OCI-LY3 (cell line): ENCODE results near the gene SERPINE3.

ENCODE experiments used
- H2AFZ ChIP-seq: fragments of 200-600, 300-600 bp; shearing (Covaris generic); 2 replicates; pipeline ENCODE4 v1.6.0; 2014; ENCODE audit warnings: antibody characterized with exemption, low read depth, low read length
- H3K27ac ChIP-seq: fragments of 200-600, 300-600 bp; sonication (generic); 2 replicates; pipeline ENCODE4 v1.5.1; 2014; ENCODE audit warnings: mild to moderate bottlenecking, low read length, moderate library complexity, mixed read lengths
- H3K27me3 ChIP-seq: fragments of 200-600, 300-600 bp; sonication (generic); 2 replicates; pipeline ENCODE4 v1.6.1; 2014; ENCODE audit warnings: low read depth, low read length, mixed read lengths
- H3K36me3 ChIP-seq: fragments of 200-600, 300-600 bp; sonication (generic); replicated peaks from 2 replicates; pipeline ENCODE3; 2014; ENCODE audit warnings: low read depth, low read length, mixed read lengths
- H3K4me1 ChIP-seq: fragments of 300-600, 200-600 bp; sonication (generic); 2 replicates; pipeline ENCODE4 v1.6.1; 2014; ENCODE audit warnings: low read length, mixed read lengths
- H3K4me2 ChIP-seq: fragments of 200-600, 300-600 bp; sonication (generic); 2 replicates; pipeline ENCODE4 v1.6.1; 2014; ENCODE audit warnings: low read length, mixed read lengths
- H3K4me3 ChIP-seq: fragments of 300-600, 200-600 bp; sonication (generic); 2 replicates; pipeline ENCODE4 v1.5.1; 2014; ENCODE audit warnings: antibody characterized with exemption, mild to moderate bottlenecking, low read length, moderate library complexity
- H3K79me2 ChIP-seq: fragments of 300-600, 200-600 bp; shearing (Covaris generic); 2 replicates; pipeline ENCODE4 v1.6.1; 2014; ENCODE audit warnings: mild to moderate bottlenecking, low read length, mixed read lengths
- H3K9ac ChIP-seq: fragments of 300-600, 200-600 bp; shearing (Covaris generic); 2 replicates; pipeline ENCODE4 v1.6.0; 2014; ENCODE audit warnings: mild to moderate bottlenecking, low read length, moderate library complexity
- H3K9me3 ChIP-seq: fragments of 200-600, 300-600 bp; shearing (Covaris generic); 2 replicates; pipeline ENCODE4 v1.6.1; 2014; ENCODE audit warnings: low read length, mixed read lengths; ENCODE audit not compliant: insufficient read depth
- H4K20me1 ChIP-seq: fragments of 200-600, 300-600 bp; sonication (generic); 2 replicates; pipeline ENCODE4 v1.6.1; 2016; ENCODE audit warnings: low read length, mixed read lengths; ENCODE audit not compliant: insufficient read depth
- EZH2phosphoT487 ChIP-seq: fragments of 200-600 bp; shearing (Covaris generic); IDR thresholded peaks from 2 replicates; pipeline ENCODE4 v1.6.1; 2018; ENCODE audit warnings: antibody characterized with exemption, mixed run types, low read depth
- TF ChIP-seq, protein P1 (sequence below): fragments of 200-600, 300-600 bp; sonication (generic); IDR thresholded peaks from 2 replicates; pipeline ENCODE4 v1.5.1; 2014; ENCODE audit warnings: antibody characterized with exemption, low read length, low read depth

Gene SERPINE3

DNA sequence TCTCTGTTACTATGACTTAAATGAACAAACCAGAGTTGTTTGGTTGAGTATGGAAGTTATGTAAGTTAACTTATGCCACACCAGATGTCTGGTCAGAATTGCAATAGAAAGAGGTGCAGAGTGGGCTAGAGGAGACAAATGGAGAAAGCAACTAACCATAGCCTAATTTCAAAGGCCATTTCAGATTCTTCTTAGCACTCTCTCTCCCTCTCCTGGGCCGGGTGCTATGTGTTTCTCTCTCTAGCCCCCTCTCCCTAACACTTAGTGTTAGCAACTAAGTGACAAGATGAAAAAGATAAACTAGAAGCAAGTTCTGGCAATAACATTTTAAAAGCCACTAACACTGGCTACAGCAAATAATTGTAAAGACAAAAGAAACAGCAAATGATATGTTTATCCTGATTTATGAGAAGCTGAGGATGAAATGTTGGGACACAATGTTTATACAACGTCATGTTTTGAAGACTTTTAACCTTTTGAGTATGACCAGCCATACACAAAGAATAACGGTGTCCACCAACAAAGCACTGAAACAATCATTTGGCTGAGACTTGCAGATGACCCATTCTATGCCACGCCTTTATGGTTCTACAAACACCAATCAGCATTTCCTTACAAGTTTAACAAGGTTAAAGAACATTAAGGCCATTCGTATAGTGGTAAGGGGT lies 18.6 kb downstream of the SERPINE3 start:
- no peaks in the 10 kb centered on the region for H3K9me3 ChIP-seq
- H3K27ac ChIP-seq = no peak overlapping the region
- no peaks in the 10 kb centered on the region for H3K27me3 ChIP-seq
- H3K79me2 ChIP-seq = no peaks in the 10 kb centered on the region
- H3K4me2 ChIP-seq = no peak overlapping the region
- H3K36me3 ChIP-seq = peaks cover 55% of the 10 kb centered on the region
- H2AFZ ChIP-seq = no peak overlapping the region
- peaks cover 4% of the 10 kb centered on the region; the same call in 1 of the 2 replicates for H4K20me1 ChIP-seq
- H3K4me3 ChIP-seq = no peak overlapping the region
- H3K9ac ChIP-seq = no peak overlapping the region
- no peaks in the 10 kb centered on the region for H3K4me1 ChIP-seq
- TF ChIP-seq, protein P1, sequence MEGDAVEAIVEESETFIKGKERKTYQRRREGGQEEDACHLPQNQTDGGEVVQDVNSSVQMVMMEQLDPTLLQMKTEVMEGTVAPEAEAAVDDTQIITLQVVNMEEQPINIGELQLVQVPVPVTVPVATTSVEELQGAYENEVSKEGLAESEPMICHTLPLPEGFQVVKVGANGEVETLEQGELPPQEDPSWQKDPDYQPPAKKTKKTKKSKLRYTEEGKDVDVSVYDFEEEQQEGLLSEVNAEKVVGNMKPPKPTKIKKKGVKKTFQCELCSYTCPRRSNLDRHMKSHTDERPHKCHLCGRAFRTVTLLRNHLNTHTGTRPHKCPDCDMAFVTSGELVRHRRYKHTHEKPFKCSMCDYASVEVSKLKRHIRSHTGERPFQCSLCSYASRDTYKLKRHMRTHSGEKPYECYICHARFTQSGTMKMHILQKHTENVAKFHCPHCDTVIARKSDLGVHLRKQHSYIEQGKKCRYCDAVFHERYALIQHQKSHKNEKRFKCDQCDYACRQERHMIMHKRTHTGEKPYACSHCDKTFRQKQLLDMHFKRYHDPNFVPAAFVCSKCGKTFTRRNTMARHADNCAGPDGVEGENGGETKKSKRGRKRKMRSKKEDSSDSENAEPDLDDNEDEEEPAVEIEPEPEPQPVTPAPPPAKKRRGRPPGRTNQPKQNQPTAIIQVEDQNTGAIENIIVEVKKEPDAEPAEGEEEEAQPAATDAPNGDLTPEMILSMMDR = no peak
- TF ChIP-seq EZH2phosphoT487 = no peak

DNA sequence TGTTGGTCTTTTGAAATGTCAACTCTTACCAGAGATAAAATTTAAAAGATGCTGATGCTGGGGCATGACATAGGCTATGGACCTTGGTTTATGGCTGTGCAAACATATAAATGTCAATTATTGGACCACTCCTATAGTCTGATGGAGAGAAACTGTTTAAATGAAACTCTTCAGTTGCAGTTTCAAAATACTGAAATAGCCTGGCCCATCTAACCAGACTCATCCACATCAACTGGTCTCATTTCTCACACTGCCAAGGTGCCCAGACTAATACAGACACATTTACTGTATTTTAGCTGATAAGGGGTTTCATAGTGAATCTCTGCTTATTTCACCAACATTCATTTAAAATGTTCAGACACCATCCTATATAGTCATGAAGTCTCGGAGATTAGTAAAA lies 19.9 kb downstream of the SERPINE3 start:
- no peak overlapping the region for H3K4me3 ChIP-seq
- peaks cover 4% of the 10 kb centered on the region; the same call in 1 of the 2 replicates for H4K20me1 ChIP-seq
- no peak overlapping the region for H3K27ac ChIP-seq
- H2AFZ ChIP-seq = no peak overlapping the region
- no peaks in the 10 kb centered on the region for H3K79me2 ChIP-seq
- no peak for TF ChIP-seq EZH2phosphoT487
- no peaks in the 10 kb centered on the region for H3K9me3 ChIP-seq
- H3K27me3 ChIP-seq = no peaks in the 10 kb centered on the region
- H3K4me2 ChIP-seq = no peak overlapping the region
- no peaks in the 10 kb centered on the region for H3K4me1 ChIP-seq
- H3K36me3 ChIP-seq = peaks cover 55% of the 10 kb centered on the region
- no peak overlapping the region for H3K9ac ChIP-seq

DNA sequence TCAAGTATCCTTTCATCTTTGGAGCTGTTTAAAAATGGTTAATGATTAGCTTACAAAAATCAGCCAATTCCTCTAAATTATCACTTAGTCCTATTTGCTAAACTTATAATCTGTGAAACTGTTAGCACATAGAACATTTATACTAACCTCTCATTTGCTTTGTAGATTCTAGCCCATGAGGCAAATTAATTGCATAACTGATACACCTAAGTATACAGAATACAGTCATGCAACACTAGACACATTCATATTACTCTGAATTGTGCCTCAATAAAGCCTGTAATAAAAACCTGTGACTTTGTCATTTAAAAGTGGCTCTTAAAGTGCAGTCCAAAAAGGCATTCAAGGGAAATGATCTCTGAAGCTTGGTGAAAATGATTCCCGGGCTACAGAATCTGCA lies 21.0 kb downstream of the SERPINE3 start:
- Histone ChIP-seq H3K79me2 (no peaks in the 10 kb centered on the region), H3K4me3 (no peak overlapping the region), H3K36me3 (peaks cover 61% of the 10 kb centered on the region), H3K9ac (no peak overlapping the region), H3K27ac (no peak overlapping the region), H2AFZ (no peak overlapping the region), H3K4me1 (no peaks in the 10 kb centered on the region), H3K27me3 (no peaks in the 10 kb centered on the region), H3K4me2 (no peak overlapping the region), H4K20me1 (peaks cover 8% of the 10 kb centered on the region; the same call in 1 of the 2 replicates), H3K9me3 (no peaks in the 10 kb centered on the region)
- no peak for TF ChIP-seq EZH2phosphoT487
- TF ChIP-seq, protein P1 = no peak

DNA sequence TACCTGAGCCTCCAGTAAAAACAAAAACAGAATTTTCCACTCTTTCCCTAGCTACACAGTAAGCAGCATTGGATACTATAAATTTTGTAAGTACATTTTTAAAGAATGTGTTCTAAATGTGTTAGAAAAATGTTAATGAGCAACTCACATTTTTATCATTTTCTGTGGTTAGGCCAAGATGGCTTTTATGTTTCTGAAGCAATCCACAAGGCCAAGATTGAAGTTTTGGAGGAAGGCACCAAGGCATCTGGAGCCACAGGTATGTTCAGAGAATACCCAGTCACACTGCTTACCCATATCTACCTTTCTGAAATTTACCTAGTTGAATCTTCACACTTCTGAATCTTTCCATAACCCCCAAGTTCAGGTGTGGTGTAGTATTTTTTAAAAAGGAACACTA lies 21.6 kb downstream of the SERPINE3 start:
- Histone ChIP-seq H3K4me1 (no peaks in the 10 kb centered on the region), H3K27ac (no peak overlapping the region)

More for the DNA sequence above, 21.6 kb downstream of the SERPINE3 start:
- Histone ChIP-seq H3K9me3 (no peaks in the 10 kb centered on the region), H4K20me1 (peaks cover 8% of the 10 kb centered on the region; the same call in 1 of the 2 replicates), H3K4me2 (no peak overlapping the region), H3K36me3 (peaks cover 60% of the 10 kb centered on the region), H3K79me2 (no peaks in the 10 kb centered on the region), H3K27me3 (no peaks in the 10 kb centered on the region), H3K9ac (no peak overlapping the region), H3K4me3 (no peak overlapping the region), H2AFZ (no peak overlapping the region)
- TF ChIP-seq, protein P1 = no peak
- TF ChIP-seq EZH2phosphoT487 = no peak
